TTC549 (cell line): ENCODE measurements around the gene TMC3.
"Not testable (repeated sequence)": the region's sequence is repeated elsewhere in the genome, so short reads cannot be mapped to it uniquely, and the experiment has no call there.

Source experiments
- FAIRE-seq: peaks from 2 replicates; lab custom pipeline; 2012; peaks lifted over from hg19 to GRCh38; lab: Jason Lieb, UNC

The TMC3 gene

DNA sequence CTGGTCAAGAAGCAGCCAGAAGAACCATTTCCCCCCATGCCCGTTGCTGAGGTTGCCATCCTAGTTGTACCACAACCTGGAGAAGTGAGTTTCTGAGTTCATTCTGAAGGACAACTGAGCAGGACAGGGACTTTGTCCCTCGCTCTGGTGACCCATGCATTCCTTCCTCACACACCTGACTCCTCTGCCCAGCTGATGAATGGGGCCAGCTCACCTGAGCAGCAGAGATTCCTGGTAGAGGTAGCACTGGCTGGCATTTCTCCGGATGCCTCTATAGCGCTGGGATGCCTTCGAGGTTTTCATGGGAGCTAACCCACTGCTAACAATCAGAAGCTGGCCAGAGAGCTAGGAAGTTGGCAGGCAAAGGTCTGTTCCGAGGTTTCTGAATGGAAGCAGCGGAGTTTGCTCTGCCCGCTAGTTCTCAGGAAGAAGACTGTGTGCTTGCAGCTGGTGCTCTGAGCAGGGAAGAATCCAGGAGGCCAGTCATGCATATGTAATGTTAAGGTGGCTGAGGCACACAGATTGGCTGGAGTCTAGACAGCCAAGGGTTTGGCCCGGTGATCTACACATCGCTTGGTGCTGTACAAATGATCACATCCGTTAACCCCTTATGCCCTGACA is at the start of gene TMC3:
Gene TMC3, minus strand, starts transcription at position 439 of the 621 bp plus-strand sequence. Its CDS starts 136 bp downstream, at position 303.
- no peak for FAIRE-seq

DNA sequence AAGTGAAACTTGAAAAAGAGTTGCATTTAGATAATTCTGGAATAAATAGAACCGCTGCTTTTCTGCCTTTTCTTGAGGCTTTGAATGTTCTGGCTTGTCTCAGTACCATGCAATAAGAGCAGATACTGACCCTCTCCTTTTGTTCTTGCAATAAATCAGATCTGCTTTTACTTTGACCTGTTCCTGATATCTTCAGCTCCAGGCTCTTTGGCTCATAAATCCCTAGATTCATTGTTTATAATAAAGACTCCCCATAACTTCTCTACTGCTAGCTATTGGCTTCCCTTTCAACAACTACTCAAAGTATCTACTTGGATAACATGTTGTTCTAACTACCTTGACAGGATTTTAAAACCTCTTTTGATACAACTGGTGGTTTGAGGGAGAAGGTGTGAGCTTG is 47.4 kb upstream of the TMC3 start:
- FAIRE-seq = no peak

DNA sequence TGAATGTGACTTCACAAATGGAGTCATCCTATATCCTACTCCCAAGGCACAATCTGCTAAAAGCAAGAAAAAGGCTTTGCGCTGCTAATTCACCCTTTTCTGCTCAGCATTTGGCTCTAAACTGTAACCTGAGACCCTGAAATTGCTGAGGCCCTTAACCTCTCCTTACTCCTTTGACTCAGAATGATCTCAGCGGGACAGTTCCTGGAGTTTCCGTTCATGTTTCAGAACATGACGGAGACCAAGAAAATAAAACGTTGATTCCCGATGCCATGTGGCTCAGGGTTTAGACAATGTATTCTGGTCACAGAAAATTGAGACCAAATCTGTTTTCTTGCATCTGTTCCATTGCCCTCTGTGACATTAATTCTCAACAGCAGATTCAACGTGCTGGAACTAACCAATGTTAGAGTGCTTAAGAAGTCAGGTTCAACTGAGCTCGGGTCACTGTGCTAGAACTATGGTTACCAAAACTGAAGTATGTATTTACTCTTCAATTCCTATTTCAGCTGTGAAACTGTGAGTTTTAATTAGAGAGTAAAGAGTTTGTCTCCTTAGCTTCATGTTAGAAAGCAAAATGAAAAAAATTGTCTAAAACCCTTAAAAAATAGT is 45.4 kb upstream of the TMC3 start:
- no peak for FAIRE-seq

DNA sequence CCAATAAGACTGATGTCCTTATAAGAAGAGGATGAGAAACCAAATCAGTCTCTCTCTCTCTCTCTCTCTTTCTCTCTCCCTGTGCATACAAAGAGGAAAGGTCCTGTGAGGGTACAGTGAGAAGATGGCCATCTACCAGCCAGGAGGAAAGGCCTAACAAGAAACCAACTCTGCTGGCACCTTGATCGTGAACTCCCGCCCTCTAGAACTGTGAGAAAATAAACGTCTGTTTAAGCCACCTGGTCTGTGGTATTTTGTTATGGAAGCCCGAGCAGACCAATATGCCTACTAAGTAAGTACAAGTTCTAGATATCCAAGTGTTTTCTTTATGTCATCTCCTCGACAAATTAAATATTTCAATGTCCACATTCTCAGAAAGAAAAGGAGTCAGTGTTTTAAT is 44.9 kb upstream of the TMC3 start:
- no peak for FAIRE-seq

DNA sequence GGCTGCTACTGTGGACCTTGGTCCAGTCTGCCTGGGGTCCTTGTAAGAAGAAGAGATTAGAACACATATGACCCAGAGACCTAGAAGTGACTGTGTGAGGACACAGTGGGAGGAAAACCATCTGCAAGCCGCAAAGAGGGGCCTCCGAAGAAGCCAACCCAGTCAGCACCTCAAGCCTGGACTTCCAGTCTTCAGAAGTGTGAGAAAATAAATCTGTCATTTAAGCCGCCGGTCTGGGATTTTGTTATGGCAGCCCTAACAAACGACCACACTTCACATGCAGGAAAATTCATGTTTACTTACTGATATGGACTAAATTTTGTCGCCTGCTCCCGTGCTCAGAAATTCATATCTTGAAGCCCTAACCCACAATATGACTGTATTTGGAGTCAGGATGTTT is 44.4 kb upstream of the TMC3 start:
- no peak for FAIRE-seq

DNA sequence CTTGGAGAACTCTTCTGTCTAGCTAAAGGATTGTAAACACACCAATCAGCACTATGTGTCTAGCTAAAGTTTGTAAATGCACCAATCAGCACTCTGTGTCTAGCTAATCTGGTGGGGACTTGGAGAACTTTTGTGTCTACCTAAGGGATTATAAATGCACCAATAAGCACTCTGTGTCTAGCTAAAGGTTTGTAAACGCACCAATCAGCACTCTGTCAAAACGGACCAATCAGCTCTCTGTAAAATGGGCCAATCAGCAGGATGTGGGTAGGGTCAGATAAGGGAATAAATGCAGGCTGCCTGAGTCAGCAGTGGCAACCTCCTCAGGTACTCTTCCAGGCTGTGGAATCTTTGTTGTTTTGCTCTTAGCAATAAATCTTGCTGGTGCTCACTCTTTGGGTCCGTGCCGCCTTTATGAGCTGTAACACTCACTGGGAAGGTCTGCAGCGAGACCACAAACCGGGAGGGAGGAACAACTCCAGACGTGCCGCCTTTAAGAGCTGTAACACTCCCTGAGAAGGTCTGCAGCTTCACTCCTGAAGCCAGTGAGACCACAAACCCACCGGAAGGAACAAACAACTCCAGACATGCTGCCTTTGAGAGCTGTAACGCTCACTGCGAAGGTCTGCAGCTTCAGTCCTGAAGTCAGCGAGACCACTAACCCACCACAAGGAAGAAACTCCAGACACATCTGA is 40.4 kb upstream of the TMC3 start:
- not testable (repeated sequence) for FAIRE-seq

DNA sequence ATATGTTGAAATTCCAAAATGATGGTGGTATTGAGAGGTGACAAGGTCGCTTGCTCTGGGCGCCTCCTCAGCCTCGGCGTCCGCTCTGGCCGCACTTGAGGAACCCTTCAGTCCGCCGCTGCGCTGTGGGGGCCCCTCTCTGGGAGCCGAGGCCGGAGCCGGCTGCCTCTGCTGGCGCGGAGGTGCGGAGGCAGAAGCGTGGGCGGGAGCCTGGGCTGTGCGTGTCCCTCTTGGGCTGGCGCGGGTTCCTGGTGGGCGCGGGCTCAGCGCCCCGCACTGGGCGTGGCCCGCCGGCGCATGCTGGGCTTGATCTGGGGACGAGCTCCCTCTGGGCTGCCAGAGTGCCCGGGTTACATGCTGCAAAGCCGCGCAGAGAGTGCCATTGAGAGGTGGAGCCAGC is 39.8 kb upstream of the TMC3 start:
- no peak for FAIRE-seq

DNA sequence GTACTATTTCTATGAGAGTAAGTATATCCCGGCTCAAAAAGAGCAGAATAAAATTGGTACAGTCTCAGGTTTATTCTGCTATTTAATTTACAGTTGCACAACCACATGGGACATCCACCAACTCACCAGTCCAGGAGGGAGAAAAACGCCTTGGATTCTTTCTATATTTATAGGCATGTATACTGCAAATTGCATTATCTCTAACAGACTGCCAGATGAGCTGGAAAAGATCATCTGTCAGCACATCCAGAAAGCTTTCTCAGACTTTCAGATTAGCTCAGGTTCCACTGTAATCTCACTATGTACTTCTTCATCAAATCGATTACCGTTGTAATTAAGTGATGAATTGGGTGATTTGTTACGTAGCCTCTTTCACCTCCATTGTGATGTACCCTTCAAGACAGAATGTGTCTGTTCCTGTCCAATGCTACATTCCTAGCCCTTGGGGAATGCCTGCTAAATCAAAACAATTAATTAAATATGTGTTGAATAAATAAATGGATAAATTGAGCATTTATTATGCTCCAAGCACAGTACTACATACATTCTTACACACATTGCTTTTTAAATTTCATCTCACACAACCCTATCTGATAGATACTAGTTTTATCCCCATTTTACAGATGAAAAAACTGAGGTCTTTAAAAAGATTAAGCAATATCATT is 38.1 kb upstream of the TMC3 start:
- no peak for FAIRE-seq

DNA sequence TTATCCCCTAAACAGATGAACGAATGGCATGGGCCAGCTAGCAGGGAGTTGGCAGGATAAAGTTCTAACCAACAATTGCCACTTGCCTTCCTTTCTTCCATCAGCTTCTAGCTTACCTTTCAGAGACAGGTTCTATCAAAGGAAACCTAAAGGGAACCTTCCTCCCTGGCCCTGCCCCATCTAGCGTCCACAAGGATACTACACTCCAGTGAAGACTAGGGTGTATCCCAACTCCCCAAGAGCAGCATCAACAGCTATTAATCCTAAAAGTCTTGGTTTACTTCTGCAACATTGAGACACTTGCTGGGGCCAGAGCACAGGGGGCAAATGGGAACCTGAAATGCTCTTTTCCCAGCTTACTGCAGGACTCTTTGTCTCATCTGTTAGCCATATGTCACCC is 37.0 kb upstream of the TMC3 start:
- FAIRE-seq = no peak

DNA sequence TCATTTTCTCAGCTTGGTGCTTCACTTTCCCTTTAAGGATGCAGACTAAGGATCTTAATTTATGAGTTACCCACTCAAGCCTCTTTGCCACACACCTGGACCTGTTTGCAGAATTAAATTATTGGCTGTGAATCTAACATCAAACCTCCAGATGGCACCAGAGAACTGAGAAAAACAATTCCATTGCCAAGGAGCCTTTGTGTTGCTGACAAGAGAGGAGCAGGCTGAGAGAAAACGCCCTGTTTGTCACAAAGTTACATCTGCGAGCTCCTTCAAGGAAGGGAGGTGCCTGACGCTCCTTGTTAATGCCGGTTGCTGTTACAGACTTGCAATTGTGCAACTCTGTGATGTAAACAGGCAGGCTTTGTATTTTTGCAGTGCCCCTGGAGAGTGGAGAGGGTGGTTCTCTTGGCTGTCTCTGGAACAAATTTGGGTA is 36.3 kb upstream of the TMC3 start:
- no peak for FAIRE-seq

DNA sequence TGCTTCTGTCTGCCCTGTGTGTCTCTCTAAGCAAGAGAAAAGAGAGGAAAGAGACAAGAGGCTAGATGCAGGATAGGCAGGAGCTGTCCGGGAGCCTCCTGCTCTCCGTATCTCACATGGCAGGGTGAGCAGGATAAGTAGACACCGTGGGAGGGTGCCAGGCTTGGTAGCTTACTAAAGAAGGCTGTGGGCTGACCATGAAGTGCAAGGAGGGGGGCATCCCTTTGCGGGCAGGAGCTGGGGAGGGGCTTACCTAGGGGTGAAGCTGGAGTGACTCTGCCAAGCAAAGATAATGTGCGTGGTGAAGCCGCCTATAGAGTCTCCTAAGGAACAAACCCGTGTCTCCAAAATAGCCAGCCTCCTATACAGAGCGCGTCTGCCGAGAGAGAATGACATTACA is 33.7 kb upstream of the TMC3 start:
- no peak for FAIRE-seq

DNA sequence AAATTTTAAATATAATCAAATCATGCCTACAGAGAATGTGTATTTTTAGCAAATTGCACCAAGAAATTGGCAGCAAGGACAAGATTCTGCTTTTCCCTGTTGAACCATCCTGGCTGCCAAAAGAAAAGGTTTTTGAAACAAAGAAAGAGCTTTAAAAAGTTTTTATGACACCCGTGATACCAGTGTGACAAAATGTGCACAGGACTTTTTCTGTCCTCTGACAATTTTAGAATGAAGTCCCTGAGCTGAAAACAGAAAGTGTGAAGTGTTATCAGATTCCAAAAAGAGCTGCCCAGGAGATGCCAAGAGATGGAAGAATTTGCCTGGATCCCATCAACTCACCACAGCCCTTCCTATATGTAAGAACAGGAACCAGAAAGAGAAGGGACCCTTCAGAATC is 33.2 kb upstream of the TMC3 start:
- FAIRE-seq = no peak

DNA sequence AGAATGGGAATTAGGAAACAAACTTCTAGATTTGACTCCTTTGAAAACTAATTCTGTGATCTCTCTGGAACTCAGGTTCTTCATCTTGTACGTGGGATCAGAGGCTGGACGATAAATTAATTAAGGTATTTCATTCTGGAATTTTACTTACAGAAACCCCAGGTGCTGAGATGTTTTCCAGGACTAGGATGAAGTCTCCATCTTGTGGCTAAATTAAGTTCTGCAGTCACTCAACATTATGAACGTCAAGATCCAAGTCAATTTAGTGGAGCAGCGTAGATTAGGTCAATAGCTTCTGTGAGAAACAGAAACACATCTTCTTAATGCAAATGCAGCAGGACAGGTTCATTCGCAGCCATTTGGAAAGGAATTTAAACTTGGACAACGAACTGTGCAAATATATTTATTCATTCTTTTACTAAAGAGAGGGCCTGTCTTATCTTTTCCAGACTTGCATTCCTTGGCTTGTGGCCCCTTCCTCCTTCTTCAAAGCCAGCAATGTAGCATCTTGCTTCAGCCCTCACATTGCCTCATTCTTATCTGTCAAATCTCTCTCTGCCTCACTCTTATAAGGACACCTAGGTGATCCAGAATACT is 26.7 kb upstream of the TMC3 start:
- FAIRE-seq = no peak

DNA sequence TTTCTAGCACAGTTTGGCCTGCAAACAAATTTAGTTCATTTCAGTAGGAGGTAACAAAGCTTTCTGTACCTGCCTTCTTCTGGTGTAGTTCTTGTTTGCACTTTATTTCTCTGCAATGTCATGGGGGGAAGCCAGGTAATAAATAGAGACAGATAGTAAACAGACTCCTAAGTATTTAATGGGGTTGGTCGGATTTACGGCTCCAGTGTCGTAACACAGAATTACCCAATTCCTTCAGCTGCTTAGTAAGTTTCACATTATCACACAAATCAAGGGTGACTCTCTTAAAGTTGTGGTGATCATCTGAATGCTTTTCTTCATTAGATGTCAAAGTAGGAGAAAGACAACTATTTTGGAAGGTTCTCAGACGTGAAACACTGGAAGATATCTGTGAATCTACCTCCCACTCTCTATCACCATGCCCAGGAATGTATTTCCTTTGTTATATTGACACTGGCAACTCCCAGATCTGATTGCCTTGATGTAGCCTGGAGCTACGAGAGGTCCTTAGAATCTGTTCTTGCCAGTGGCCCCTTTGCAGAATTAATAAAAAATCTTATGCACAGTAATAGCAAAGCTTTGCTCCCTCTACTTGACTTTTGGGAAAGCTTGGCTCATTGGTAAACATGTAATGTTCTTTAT is 25.0 kb upstream of the TMC3 start:
- no peak for FAIRE-seq

DNA sequence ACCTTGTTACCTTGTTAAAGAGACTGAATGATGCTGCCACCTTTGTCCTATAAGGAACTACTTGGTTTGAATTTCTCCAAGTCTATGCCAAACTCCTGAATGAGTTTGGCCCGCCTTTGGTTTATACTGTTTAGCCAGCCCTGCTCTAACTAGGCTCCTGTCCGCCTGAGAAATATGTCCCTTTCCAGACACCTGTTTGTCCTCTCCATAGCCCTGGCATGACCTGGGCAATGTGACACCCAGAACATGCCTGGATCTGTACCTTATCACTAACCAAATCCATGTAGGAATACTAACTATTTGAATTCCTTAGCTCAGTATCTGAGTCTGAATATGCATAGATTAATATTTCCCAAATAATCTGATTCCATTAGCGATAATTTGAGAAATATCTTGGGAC is 24.4 kb upstream of the TMC3 start:
- no peak for FAIRE-seq

DNA sequence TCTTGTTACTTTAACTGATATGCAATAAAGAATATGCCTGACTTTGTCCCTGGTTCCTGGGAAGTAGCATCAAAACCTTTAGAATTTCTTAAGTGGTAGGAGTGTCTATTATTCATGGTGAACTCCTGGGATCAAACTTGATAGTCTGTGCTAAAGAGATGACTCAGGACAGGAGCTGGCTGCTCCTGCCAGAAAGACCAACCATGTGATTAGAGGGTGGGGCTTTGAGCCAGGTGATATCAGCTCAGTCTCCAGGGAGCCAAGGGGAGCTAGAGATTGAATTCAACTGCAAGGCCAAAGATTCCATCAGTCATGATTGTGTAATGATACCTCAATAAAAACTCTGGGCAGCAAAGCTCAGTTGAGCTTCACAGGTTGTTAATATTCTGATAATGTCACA is 20.6 kb upstream of the TMC3 start:
- no peak for FAIRE-seq

DNA sequence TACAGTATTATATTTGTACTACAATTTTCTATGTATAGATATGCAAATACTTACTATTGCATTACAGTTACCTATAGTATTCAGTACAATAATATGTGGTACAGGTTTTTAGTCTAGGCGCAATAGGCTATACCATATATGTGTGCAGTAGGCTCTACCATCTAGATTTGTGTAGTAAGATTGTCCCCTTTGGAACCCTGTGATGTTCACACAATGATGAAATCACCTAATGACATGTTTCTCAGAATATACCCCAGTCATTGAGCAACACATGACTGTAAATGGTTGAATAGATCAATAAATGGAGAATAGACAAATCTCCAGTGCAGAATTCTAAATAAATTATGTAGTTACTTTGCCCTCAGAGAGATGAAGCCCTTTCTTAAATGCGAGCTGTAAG is 17.6 kb upstream of the TMC3 start:
- no peak for FAIRE-seq

DNA sequence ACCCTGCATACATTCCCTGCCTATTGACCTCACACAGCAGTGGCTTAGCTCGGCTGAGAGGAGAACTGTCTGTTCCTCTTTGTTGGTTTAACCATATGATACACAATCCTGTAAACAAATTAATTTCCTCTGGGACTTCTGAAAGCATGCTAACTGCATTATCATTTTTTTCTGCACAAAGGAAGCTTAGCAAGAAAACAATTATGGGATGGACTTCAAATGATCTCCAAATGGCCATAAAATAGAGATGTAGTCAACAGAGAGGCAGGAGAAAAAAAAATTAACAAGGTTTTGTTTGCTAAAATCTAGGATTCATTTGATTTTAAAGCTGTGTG is 14.4 kb upstream of the TMC3 start:
- no peak for FAIRE-seq

DNA sequence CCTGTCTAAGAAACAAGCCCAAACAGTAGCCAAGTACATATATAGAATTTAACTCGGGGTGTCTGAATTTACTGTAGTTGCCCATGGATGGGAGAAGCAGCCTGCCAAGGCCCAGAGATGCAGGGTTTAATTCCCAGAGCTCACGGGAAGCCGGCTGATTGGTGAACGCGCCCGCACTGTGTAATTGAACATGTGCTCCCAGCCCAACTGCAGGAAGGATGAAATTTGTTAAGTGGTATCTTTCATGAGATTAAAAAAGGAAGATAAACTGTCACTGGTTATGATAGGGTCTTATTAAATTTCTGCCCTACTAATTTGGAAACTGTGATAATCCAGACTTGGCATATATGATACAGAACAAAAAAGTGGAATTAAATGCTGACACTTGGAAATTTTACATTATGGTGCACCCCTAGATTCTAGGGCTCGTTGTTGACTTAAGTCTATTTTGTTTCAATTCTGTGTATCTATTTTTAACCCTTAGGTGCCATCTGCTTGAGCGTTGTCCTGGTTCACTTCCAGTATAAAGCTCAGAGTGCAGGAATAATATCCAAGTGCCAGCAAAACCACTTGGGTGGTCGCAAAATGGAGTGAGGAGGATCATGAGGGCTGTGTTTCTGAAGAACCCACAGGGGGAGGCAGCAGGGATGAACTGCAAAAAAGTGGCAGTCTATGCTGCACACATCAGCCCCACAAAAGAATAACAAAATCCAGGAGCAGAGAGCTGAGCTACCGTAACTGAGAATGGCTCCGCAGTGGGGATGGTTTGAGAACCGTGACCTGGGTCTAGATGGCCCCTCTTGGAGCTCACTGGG is 13.8 kb upstream of the TMC3 start:
- no peak for FAIRE-seq

DNA sequence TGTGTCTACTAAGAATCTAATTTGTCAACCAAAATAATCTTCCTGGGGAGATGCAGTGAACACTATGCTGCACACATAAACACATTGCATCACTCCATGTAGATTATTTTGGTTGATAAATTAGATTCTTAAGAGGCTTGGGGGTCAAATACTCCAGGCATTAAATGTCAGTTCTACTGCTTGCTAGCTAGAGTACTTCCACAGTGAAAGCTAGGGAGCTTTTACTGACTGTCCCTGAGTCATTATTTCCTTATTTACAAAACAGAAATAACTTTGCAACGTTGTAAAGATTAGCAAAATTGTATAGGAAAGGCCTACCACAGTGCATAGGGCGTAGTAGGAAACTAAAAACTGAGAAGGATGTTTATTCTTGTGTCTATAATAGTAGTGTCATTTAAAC is 12.9 kb upstream of the TMC3 start:
- no peak for FAIRE-seq

DNA sequence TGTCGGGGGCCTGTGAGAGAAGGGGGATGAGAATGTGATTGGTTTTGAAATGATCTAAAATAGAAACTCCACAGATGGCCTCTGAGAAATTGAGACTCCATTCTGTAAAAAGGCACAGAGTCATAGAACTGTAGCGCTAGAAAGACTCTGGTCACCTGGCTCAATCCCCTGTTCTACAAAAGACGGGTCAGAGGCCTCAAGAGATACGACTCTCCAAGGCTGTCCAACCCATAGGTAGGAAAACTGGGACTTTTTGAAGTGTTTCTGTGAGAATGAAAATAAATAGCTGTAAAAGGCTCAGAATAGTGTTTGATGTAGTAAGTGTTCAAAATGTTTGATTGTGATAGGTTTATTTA is 11.7 kb upstream of the TMC3 start:
- FAIRE-seq = no peak
